Measurements from ENCODE around the gene ANO1. TPM values are rescaled to one million over a fixed set of nuclear protein-coding genes. Genes with fewer than 3 reads are reported as not detected.

The ANO1 gene
- total RNA-seq, 4 donors from 2014 or later: 22.5 to 57.6 (median 41.4) TPM

DNA sequence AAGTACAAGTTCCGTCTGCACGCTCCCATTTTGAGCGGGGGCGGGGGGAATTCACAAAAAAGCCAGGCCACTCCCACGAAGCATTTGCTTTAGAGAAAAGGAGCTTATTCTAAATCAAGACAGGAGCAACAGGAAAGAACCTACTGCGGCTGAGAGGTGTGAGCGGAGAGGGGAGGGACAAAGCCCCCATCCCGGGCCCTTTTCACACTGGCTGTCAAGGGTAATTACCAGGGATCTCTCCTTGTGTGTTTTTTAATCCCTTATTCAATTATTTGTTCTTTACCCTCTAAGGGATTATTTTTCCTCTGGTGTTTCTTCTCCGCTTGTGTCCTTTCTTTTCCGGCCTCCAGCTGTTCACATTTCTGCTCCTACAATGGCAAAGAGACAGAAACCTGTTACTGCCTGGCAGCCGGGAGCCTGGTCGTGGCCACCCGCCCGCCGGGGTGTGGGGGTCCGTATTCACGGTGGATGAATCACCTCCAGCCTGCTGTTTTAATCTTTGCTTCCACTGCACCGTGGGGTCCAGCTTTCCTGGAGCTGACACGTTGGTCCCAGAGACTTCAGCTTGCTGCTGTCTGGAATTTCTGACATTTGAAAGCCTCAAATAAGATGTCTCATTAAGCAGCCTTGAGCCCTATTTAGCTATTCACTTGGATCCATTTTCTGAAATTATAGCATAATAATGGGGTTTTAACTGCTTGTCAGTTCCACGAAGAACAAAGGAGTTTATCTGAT lies 63.5 kb downstream of the ANO1 start:
- Histone ChIP-seq H3K27ac (peak overlapping the region in 1 of 4 donors; percentile 6), H3K27me3 (peaks cover 48% of the 10 kb centered on the region), H3K9me3 (no peaks in the 10 kb centered on the region), H3K4me3 (peak overlapping the region in 1 of 2 donors; percentile 9), H3K36me3 (no peaks in the 10 kb centered on the region), H3K4me1 (peaks cover 0 to 13% (median 0%) of the 10 kb centered on the region in 3 donors)
- WGBS, 2 donors (ENCODE audit: low coverage in 1 of 2): 18 to 28% methylated on average over 3 to 14 of the region's 20 CpGs
- TF ChIP-seq, protein P1, sequence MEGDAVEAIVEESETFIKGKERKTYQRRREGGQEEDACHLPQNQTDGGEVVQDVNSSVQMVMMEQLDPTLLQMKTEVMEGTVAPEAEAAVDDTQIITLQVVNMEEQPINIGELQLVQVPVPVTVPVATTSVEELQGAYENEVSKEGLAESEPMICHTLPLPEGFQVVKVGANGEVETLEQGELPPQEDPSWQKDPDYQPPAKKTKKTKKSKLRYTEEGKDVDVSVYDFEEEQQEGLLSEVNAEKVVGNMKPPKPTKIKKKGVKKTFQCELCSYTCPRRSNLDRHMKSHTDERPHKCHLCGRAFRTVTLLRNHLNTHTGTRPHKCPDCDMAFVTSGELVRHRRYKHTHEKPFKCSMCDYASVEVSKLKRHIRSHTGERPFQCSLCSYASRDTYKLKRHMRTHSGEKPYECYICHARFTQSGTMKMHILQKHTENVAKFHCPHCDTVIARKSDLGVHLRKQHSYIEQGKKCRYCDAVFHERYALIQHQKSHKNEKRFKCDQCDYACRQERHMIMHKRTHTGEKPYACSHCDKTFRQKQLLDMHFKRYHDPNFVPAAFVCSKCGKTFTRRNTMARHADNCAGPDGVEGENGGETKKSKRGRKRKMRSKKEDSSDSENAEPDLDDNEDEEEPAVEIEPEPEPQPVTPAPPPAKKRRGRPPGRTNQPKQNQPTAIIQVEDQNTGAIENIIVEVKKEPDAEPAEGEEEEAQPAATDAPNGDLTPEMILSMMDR (IDR thresholded peaks at IDR 0.05): no peak
- TF ChIP-seq POLR2AphosphoS5 (IDR thresholded peaks at IDR 0.05) (no peak), EP300 (IDR thresholded peaks at IDR 0.05) (no peak), POLR2A (IDR thresholded peaks at IDR 0.05) (no peak)
- no peak for ATAC-seq

GRCh38 chr11:70142221-70142875 lies 64.2 kb downstream of the ANO1 start:
- WGBS, 2 donors (ENCODE audit: low coverage in 1 of 2): 60 to 69% methylated on average over 1 to 9 of the region's 14 CpGs
- no peaks in the 10 kb centered on the region for H3K36me3 ChIP-seq
- no peak overlapping the region for H3K27ac ChIP-seq
- peaks cover 55% of the 10 kb centered on the region for H3K27me3 ChIP-seq
- TF ChIP-seq, protein P1 (IDR thresholded peaks at IDR 0.05): no peak
- no peak for TF ChIP-seq POLR2AphosphoS5 (IDR thresholded peaks at IDR 0.05)
- no peak for TF ChIP-seq EP300 (IDR thresholded peaks at IDR 0.05)
- TF ChIP-seq POLR2A (IDR thresholded peaks at IDR 0.05): no peak
- no peaks in the 10 kb centered on the region for H3K9me3 ChIP-seq
- peaks cover 0 to 13% (median 0%) of the 10 kb centered on the region in 3 donors for H3K4me1 ChIP-seq
- H3K4me3 ChIP-seq: no peak overlapping the region
- no peak for ATAC-seq

GRCh38 chr11:70144262-70144661 lies 66.1 kb downstream of the ANO1 start:
- ATAC-seq: no peak
- Histone ChIP-seq H3K27ac (no peak overlapping the region), H3K4me1 (peaks cover 0 to 13% (median 0%) of the 10 kb centered on the region in 3 donors), H3K9me3 (no peaks in the 10 kb centered on the region), H3K27me3 (peaks cover 61% of the 10 kb centered on the region), H3K4me3 (no peak overlapping the region), H3K36me3 (no peaks in the 10 kb centered on the region)
- WGBS, 2 donors (ENCODE audit: low coverage in 1 of 2): 100% methylated on average over 2 of the region's 10 CpGs; no CpG with 5 or more reads in 1 of the 2 donors
- TF ChIP-seq, protein P1 (IDR thresholded peaks at IDR 0.05): no peak
- TF ChIP-seq POLR2AphosphoS5 (IDR thresholded peaks at IDR 0.05) (no peak), EP300 (IDR thresholded peaks at IDR 0.05) (no peak), POLR2A (IDR thresholded peaks at IDR 0.05) (no peak)

DNA sequence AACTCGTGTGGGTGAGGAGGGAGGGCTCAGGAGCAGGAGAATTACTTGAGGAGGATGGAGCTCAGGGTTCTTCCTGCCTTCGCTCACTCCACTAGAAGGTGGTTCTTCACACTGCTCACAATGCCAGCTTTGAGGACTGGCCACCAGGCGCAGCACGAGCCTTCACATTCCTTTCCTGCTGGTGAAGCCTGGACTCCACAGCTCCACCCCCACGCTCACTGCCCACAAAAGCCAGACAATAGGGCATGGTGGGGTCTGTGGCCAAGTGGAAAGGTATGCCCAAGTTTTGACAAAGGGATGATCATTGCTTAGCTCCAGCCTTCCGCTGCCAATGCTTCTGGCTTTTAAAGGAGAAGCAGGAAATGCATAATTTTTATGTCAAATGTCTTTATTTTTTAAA lies 67.0 kb downstream of the ANO1 start:
- no peak overlapping the region for H3K27ac ChIP-seq

More for the DNA sequence above, 67.0 kb downstream of the ANO1 start:
- no peaks in the 10 kb centered on the region for H3K9me3 ChIP-seq
- H3K4me3 ChIP-seq: no peak overlapping the region
- no peak for ATAC-seq
- WGBS, 2 donors (ENCODE audit: low coverage in 1 of 2): 83 to 100% methylated on average over 1 to 3 of the region's 6 CpGs
- no peaks in the 10 kb centered on the region for H3K36me3 ChIP-seq
- peaks cover 61% of the 10 kb centered on the region for H3K27me3 ChIP-seq
- peaks cover 0 to 13% (median 0%) of the 10 kb centered on the region in 3 donors for H3K4me1 ChIP-seq
- TF ChIP-seq, protein P1 (IDR thresholded peaks at IDR 0.05): no peak
- TF ChIP-seq POLR2AphosphoS5 (IDR thresholded peaks at IDR 0.05): no peak
- TF ChIP-seq EP300 (IDR thresholded peaks at IDR 0.05): no peak
- no peak for TF ChIP-seq POLR2A (IDR thresholded peaks at IDR 0.05)
